Fibroblast of lung (primary cell): ENCODE results near the gene TMEM184A. TPM values are rescaled to one million over a fixed set of nuclear protein-coding genes. Genes with fewer than 3 reads are reported as not detected.

Experiments used
- DNase-seq, 2 donors: peaks; one replicate each; pipeline versions ENCODE4 v3.0.0 to v3.0.0-alpha.2; 2010; ENCODE audit warnings: low read depth in 2 of 2
- H2AFZ ChIP-seq: 2 replicates; pipeline ENCODE4 v1.5.1; 2012; ENCODE audit warnings: low read length, control low read depth, inconsistent platforms
- H3K27ac ChIP-seq: 2 replicates; pipeline ENCODE4 v1.5.1; 2011; ENCODE audit warnings: low read length, control low read depth; ENCODE audit not compliant: insufficient read depth
- H3K27me3 ChIP-seq: 2 replicates; pipeline ENCODE4 v1.5.1; 2011; ENCODE audit warnings: mild to moderate bottlenecking, low read length; ENCODE audit not compliant: control insufficient read depth, insufficient read depth
- H3K36me3 ChIP-seq: 2 replicates; pipeline ENCODE4 v1.5.1; 2011; ENCODE audit warnings: low read length; ENCODE audit not compliant: control insufficient read depth, insufficient read depth
- H3K4me1 ChIP-seq: 2 replicates; pipeline ENCODE4 v1.5.1; 2011; ENCODE audit warnings: low read length; ENCODE audit not compliant: control insufficient read depth, insufficient read depth; ENCODE audit errors: extremely low read depth
- H3K4me2 ChIP-seq: 2 replicates; pipeline ENCODE4 v1.5.1; 2011; ENCODE audit warnings: low read length, control low read depth; ENCODE audit not compliant: insufficient read depth; ENCODE audit errors: extremely low read depth
- H3K4me3 ChIP-seq, 4 experiments: fragments of 200-600 bp in 1 of 4; sonication (generic) in 1 of 4; replicated peaks in 1 of 4; 2 replicates each; pipeline ENCODE4 v1.5.1; 2011 to 2016; ENCODE audit warnings: low read length in 4 of 4, low read depth in 3 of 4, mild to moderate bottlenecking in 3 of 4, control low read depth in 2 of 4, inconsistent platforms in 1 of 4, mixed read lengths in 1 of 4; ENCODE audit not compliant: insufficient read depth in 1 of 4; ENCODE audit errors: control extremely low read depth in 1 of 4
- H3K79me2 ChIP-seq: 2 replicates; pipeline ENCODE4 v1.5.1; 2012; ENCODE audit warnings: mild to moderate bottlenecking, low read length, inconsistent platforms; ENCODE audit not compliant: control insufficient read depth, insufficient read depth
- H3K9ac ChIP-seq: 2 replicates; pipeline ENCODE4 v1.5.1; 2011; ENCODE audit warnings: mild to moderate bottlenecking, low read length, control low read depth; ENCODE audit not compliant: insufficient read depth
- H3K9me3 ChIP-seq: 2 replicates; pipeline ENCODE4 v1.5.1; 2012; ENCODE audit warnings: low read depth, low read length; ENCODE audit not compliant: control insufficient read depth, insufficient read depth
- H4K20me1 ChIP-seq: 2 replicates; pipeline ENCODE4 v1.5.1; 2011; ENCODE audit warnings: low read length; ENCODE audit not compliant: control insufficient read depth, insufficient read depth; ENCODE audit errors: extremely low read depth
- CTCF ChIP-seq, 2 donors: IDR thresholded peaks in 1 of 2; conservative IDR thresholded peaks in 1 of 2; 1 replicate in 1 of 2; 2 replicates in 1 of 2; pipeline ENCODE4 v1.5.1; 2011 to 2012; ENCODE audit warnings: low read length in 2 of 2, control low read depth in 1 of 2, inconsistent platforms in 1 of 2, low read depth in 1 of 2, mild to moderate bottlenecking in 1 of 2
- EZH2 ChIP-seq: IDR thresholded peaks from 2 replicates; pipeline ENCODE4 v1.5.1; 2012; ENCODE audit warnings: low read length, control low read depth, mild to moderate bottlenecking; ENCODE audit errors: missing control alignments
- polyA plus RNA-seq, 2 donors: library from polyadenylated mRNA; depleted of rRNA in 1 of 2; stranded (reverse) in 1 of 2; unstranded in 1 of 2; fragments of >200 nt; gene quantifications; 2 replicates each; pipeline ENCODE4 v1.2.1, GENCODE V29; 2011 to 2012; ENCODE audit warnings: missing spikeins in 1 of 2
- total RNA-seq: library from RNA; depleted of rRNA; stranded (reverse); fragments of >200 nt; gene quantifications from 2 replicates; pipeline ENCODE4 v1.2.1, GENCODE V29; 2014

The TMEM184A gene
- total and polyA plus RNA-seq, 2 donors (not counting 1 experiment from before 2014, with no cell fraction given) = under 0.01 to 0.05 TPM

- no peak overlapping the region for H3K4me2 ChIP-seq
- TF ChIP-seq EZH2 = no peak
- no peaks in the 10 kb centered on the region for H3K27me3 ChIP-seq
- no peaks in the 10 kb centered on the region for H4K20me1 ChIP-seq
- H2AFZ ChIP-seq = no peak overlapping the region
- H3K79me2 ChIP-seq = no peaks in the 10 kb centered on the region
- no peaks in the 10 kb centered on the region for H3K4me1 ChIP-seq
- H3K9ac ChIP-seq = no peak overlapping the region
- no peak overlapping the region for H3K4me3 ChIP-seq
- no peak for DNase-seq
- peaks cover 22% of the 10 kb centered on the region for H3K36me3 ChIP-seq
- H3K27ac ChIP-seq = no peak overlapping the region
- no peaks in the 10 kb centered on the region for H3K9me3 ChIP-seq
Measured at GRCh38 chr7:1494447-1494846, 61.6 kb downstream of the TMEM184A start.

DNA sequence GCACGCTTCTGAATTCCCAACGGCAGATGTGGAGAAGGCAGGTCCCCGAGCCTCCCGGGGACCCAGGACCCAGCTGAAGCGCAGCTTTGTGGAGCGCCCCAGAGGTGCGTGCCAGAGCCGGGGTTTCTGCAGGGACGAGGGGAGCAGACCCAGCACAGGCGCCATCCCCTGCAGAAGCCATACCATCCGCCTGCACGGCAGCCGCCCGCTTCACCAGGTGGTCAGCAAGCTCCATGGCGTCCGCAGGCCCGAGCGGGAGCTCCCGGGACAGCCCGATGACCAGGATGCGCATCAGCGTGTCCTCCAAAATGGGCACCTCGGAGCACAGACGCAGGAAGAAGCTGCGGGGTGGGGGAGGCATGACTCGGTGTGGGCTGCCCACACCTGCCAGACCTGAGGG, 62.4 kb downstream of the TMEM184A start:
- H3K4me1 ChIP-seq = no peaks in the 10 kb centered on the region
- no peaks in the 10 kb centered on the region for H3K27me3 ChIP-seq
- no peaks in the 10 kb centered on the region for H3K79me2 ChIP-seq
- no peak overlapping the region for H3K9ac ChIP-seq
- H3K9me3 ChIP-seq = no peaks in the 10 kb centered on the region
- peaks cover 30% of the 10 kb centered on the region for H3K36me3 ChIP-seq
- no peak for DNase-seq
- H4K20me1 ChIP-seq = no peaks in the 10 kb centered on the region
- TF ChIP-seq CTCF (conservative IDR thresholded peaks at IDR 0.05 in 1 of 2, IDR thresholded peaks at IDR 0.05 in 1 of 2; ENCODE audit: low read depth in 1 of 2, low read length in 2 of 2) (no peak), EZH2 (no peak)
- H3K4me2 ChIP-seq = no peak overlapping the region
- no peak overlapping the region for H3K27ac ChIP-seq
- no peak overlapping the region for H3K4me3 ChIP-seq
- no peak overlapping the region for H2AFZ ChIP-seq

GRCh38 chr7:1493129-1493528, 62.9 kb downstream of the TMEM184A start:
- Histone ChIP-seq H3K4me2 (no peak overlapping the region), H3K27me3 (no peaks in the 10 kb centered on the region), H3K79me2 (no peaks in the 10 kb centered on the region), H3K9me3 (no peaks in the 10 kb centered on the region), H4K20me1 (no peaks in the 10 kb centered on the region), H3K9ac (no peak overlapping the region), H3K36me3 (peaks cover 33% of the 10 kb centered on the region), H3K4me1 (no peaks in the 10 kb centered on the region), H2AFZ (no peak overlapping the region), H3K27ac (no peak overlapping the region), H3K4me3 (no peak overlapping the region)
- no peak for TF ChIP-seq EZH2
- TF ChIP-seq CTCF (conservative IDR thresholded peaks at IDR 0.05 in 1 of 2, IDR thresholded peaks at IDR 0.05 in 1 of 2; ENCODE audit: low read depth in 1 of 2, low read length in 2 of 2) = no peak
- no peak for DNase-seq
